Measurements from ENCODE around the gene MAN2B1. TPM values are rescaled to one million over a fixed set of nuclear protein-coding genes. Genes with fewer than 3 reads are reported as not detected.

The MAN2B1 gene
- total and polyA plus RNA-seq, 2 of the 8 experiments (the other 6 are each of a cell fraction or from before 2014, with no cell fraction given), result 55.3 to 76.3 TPM

DNA sequence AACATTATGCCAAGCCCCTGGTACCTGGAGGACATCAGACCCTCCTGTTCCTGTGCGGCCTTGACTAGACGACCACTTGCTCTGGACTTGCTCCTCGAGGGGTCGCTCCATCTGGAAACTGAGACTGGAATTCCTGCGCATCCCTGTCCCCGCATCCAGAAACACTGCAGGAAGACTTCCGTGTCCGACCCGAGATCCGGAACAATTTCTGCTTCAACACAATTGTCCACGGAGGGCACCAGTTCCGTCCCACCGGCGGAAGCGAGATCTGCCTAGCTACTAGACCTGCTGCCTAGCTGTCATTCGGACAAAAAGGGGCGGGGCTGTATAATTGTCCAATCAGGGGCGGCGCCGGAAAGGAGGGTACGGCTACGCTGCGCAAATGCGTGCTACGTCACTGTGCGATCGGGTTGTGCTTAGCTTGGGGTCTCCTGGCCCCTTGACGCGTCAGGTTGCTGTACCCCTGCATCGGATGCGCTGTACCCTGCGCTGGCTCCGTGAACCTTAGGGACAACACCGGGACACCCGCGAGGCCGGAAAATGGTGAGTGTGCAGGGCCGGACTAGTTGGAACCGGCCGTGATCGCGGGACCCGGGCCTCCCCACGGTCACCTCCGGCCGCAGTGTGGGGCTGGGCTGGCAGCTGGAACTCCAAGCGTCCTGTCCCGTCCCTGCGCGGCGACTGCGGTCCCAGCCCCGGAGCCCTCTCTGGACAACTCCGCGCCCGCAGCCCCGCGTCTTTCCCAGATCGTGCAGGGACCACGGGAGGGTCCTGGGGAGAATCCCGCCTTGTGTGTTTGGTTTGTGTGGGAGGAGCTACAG lies 55.8 kb downstream of the MAN2B1 start, which contains the start of the genes ZNF490 and ZNF791 (continued):
- TF ChIP-seq, protein P1, sequence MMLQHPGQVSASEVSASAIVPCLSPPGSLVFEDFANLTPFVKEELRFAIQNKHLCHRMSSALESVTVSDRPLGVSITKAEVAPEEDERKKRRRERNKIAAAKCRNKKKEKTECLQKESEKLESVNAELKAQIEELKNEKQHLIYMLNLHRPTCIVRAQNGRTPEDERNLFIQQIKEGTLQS (IDR thresholded peaks at IDR 0.05; ENCODE audit: insufficient read depth, low read depth, low read length), result no peak
- TF ChIP-seq SIRT6 (IDR thresholded peaks at IDR 0.05; ENCODE audit: low read length), result no peak
- peak; percentile 22 for TF ChIP-seq NANOG (IDR thresholded peaks at IDR 0.05; ENCODE audit: insufficient read depth, low read depth, low read length, poor library complexity, severe bottlenecking)
- TF ChIP-seq CTCF (IDR thresholded peaks at IDR 0.05; ENCODE audit: control extremely low read depth in 1 of 3, insufficient read depth in 1 of 3, low read depth in 1 of 3, low read length in 3 of 3), result peak in 2 of 3 experiments; percentile 8 to 46; a peak in 2 of 4 replicates
- TF ChIP-seq RBBP5 (IDR thresholded peaks at IDR 0.05; ENCODE audit: borderline replicate concordance, low read depth, low read length), result no peak
- no peak for TF ChIP-seq TCF12 (IDR thresholded peaks at IDR 0.05; ENCODE audit: low read depth, low read length)
- TF ChIP-seq SAP30 (IDR thresholded peaks at IDR 0.05; ENCODE audit: insufficient read depth, insufficient replicate concordance, low read length), result peak; percentile 33
- TF ChIP-seq RNF2 (IDR thresholded peaks at IDR 0.05; ENCODE audit: borderline replicate concordance, low read depth, low read length, missing control alignments, poor library complexity, severe bottlenecking), result no peak
- TF ChIP-seq SP2 (IDR thresholded peaks at IDR 0.05; ENCODE audit: low read length), result no peak
- TF ChIP-seq TAF1 (IDR thresholded peaks at IDR 0.05; ENCODE audit: low read depth, low read length), result peak; percentile 85
- no peak for TF ChIP-seq NRF1 (IDR thresholded peaks at IDR 0.05; ENCODE audit: low read depth, low read length)
- TF ChIP-seq SIX5 (IDR thresholded peaks at IDR 0.05; ENCODE audit: low read depth, low read length), result no peak
- TF ChIP-seq SP1 (IDR thresholded peaks at IDR 0.05; ENCODE audit: low read depth, low read length), result peak; percentile 76
- peak; percentile 44 for TF ChIP-seq KDM4A (IDR thresholded peaks at IDR 0.05; ENCODE audit: low read depth, low read length, severe bottlenecking)
- TF ChIP-seq SIN3A (conservative IDR thresholded peaks at IDR 0.05 in 1 of 2, IDR thresholded peaks at IDR 0.05 in 1 of 2; ENCODE audit: low read depth in 1 of 2, low read length in 2 of 2), result peak; percentile 95; a peak in 3 of 4 replicates
- peak; percentile 68 for TF ChIP-seq PHF8 (conservative IDR thresholded peaks at IDR 0.05; ENCODE audit: low read depth, low read length)
- TF ChIP-seq POLR2AphosphoS5 (IDR thresholded peaks at IDR 0.05; ENCODE audit: low read depth, low read length), result peak; percentile 91
- no peak for TF ChIP-seq BCL11A (IDR thresholded peaks at IDR 0.05; ENCODE audit: low read depth in 2 of 2, low read length in 2 of 2)
- no peak for TF ChIP-seq EZH2 (IDR thresholded peaks at IDR 0.05; ENCODE audit: low read depth, low read length, severe bottlenecking)
- TF ChIP-seq SP4 (IDR thresholded peaks at IDR 0.05; ENCODE audit: low read length), result peak; percentile 82; the same call in 1 of the 2 replicates
